Activated CD8-positive, alpha-beta memory T cell treated with anti-CD3 and anti-CD28 coated beads for 1 hour (primary cell): ENCODE data around the gene CMBL.

Experiments
- DNase-seq, 2 donors: peaks; one replicate each; pipeline ENCODE4 v3.0.0-alpha.2; 2020; ENCODE audit warnings: low read depth in 1 of 2; ENCODE audit errors: extremely low read depth in 1 of 2

The CMBL gene

GRCh38 chr5:10333154-10334006 lies 25.7 kb upstream of the CMBL start:
- DNase-seq, result no peak

GRCh38 chr5:10332301-10332700 lies 24.6 kb upstream of the CMBL start:
- no peak for DNase-seq

- DNase-seq, result no peak
Observed at GRCh38 chr5:10331341-10331796, 23.7 kb upstream of the CMBL start.

GRCh38 chr5:10330511-10331230 lies 23.0 kb upstream of the CMBL start:
- no peak for DNase-seq

GRCh38 chr5:10329820-10330481 lies 22.2 kb upstream of the CMBL start:
- DNase-seq, result no peak

GRCh38 chr5:10329446-10329819 lies 21.7 kb upstream of the CMBL start:
- DNase-seq, result no peak

- no peak for DNase-seq
Observed at GRCh38 chr5:10328323-10328722, 20.6 kb upstream of the CMBL start.

GRCh38 chr5:10324518-10325370 lies 17.0 kb upstream of the CMBL start:
- DNase-seq, result no peak

GRCh38 chr5:10323588-10324488 lies 16.1 kb upstream of the CMBL start:
- DNase-seq, result no peak

GRCh38 chr5:10321882-10322281 lies 14.2 kb upstream of the CMBL start:
- DNase-seq, result no peak

- DNase-seq, result no peak
Observed at GRCh38 chr5:10320793-10321192, 13.1 kb upstream of the CMBL start.

GRCh38 chr5:10319202-10319851 lies 11.6 kb upstream of the CMBL start:
- no peak for DNase-seq

GRCh38 chr5:10317825-10318682 lies 10.4 kb upstream of the CMBL start:
- no peak for DNase-seq

- no peak for DNase-seq
Observed at GRCh38 chr5:10315824-10316509, 8.3 kb upstream of the CMBL start.

GRCh38 chr5:10315201-10315600 lies 7.5 kb upstream of the CMBL start:
- no peak for DNase-seq

- DNase-seq, result no peak
Observed at GRCh38 chr5:10311595-10312425, 4.1 kb upstream of the CMBL start.
